Measurements from ENCODE around the gene MYO9B.
"Not testable (repeated sequence)": the region's sequence is repeated elsewhere in the genome, so short reads cannot be mapped to it uniquely, and the experiment has no call there.

MYO9B gene

DNA sequence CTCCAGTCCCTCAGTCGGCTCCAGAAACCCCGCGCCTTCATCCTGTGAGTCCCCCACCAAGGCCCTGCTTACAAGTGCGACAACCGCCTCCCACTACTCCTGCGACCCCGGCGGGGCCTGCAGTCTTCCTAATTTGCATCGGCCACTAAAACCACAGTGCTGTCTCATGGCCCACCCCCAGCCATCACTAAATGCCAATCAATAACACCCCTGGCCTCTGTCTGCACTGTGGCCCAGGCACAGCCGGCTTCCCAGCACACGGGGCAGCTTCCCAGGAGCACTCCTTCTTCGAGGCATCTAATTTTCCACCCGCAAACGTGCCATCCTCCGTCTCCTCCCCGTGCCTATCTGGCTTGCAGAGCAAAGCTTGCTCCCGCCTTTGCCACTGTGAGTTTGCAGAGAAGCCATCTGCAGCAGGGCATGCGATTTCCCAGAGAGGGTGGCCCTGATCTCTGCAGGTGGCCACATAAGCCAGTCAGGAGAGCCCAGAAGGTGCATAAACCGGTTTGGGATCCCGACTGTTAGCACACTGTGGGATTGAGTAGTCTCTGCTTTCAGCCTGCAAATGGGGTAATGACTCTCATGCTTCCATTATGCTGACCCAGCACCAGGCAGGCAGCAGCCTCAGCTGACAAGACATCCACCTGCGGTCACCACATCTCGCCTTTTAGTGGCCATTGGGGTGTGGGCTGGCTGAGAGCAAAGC lies 105.6 kb downstream of the MYO9B start:
- no peak for DNase-seq (ENCODE audit: extremely low read depth, low read depth)
- TF ChIP-seq, protein P1, sequence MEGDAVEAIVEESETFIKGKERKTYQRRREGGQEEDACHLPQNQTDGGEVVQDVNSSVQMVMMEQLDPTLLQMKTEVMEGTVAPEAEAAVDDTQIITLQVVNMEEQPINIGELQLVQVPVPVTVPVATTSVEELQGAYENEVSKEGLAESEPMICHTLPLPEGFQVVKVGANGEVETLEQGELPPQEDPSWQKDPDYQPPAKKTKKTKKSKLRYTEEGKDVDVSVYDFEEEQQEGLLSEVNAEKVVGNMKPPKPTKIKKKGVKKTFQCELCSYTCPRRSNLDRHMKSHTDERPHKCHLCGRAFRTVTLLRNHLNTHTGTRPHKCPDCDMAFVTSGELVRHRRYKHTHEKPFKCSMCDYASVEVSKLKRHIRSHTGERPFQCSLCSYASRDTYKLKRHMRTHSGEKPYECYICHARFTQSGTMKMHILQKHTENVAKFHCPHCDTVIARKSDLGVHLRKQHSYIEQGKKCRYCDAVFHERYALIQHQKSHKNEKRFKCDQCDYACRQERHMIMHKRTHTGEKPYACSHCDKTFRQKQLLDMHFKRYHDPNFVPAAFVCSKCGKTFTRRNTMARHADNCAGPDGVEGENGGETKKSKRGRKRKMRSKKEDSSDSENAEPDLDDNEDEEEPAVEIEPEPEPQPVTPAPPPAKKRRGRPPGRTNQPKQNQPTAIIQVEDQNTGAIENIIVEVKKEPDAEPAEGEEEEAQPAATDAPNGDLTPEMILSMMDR (IDR thresholded peaks at IDR 0.05; ENCODE audit: low read depth, low read length, missing control alignments), result no peak
- H3K4me3 ChIP-seq (replicated peaks; ENCODE audit: low read depth, low read length), result no peak overlapping the region

DNA sequence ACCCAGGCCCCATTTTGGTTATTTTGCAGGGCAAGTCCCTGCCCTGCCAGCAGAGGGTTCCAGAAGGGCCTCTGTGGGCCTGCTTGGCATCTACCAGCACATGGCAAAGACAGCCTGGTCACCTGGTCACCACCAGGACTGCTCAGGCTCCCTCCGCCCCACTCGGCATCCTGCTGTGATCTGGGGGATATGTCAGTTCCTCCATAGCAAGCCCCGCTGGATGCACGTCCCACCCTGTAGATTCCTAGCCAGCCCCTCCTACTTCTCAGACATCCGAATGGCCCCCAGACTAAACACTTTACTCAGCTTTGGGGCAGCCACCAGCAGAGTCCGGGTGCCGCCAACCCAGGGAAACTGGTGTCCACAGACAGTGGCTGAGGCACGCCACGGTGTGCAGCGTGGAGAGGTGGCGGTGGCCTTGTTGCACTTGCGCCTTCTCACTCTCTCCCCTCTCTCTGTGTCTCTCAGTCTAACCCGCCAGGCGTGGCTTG lies 107.7 kb downstream of the MYO9B start:
- no peak for DNase-seq (ENCODE audit: extremely low read depth, low read depth)
- TF ChIP-seq, protein P1 (IDR thresholded peaks at IDR 0.05; ENCODE audit: low read depth, low read length, missing control alignments), result no peak
- no peak overlapping the region for H3K4me3 ChIP-seq (replicated peaks; ENCODE audit: low read depth, low read length)

DNA sequence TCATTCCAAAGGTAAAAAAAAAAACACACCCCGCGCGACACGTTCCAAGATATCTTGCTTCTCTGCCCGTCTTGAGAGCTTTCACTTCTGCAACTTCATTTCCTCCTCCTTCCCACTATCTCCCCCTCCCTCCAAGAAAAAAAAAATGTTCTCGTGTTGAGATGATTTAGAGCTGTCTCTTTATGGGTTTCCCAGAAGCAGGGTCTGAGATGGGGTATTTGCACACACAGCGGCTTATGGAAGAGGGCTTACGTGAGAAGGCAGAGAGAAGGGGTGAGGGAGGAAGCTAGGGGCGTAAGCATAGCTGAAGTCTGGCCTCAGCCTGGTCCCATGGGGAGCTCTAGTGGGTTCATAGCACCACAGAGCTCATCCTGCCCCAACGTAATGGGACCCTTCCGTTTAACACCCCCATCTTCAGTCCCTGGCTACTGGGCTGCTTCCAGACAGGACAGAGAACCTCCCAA lies 108.3 kb downstream of the MYO9B start:
- no peak overlapping the region for H3K4me3 ChIP-seq (replicated peaks; ENCODE audit: low read depth, low read length)
- TF ChIP-seq, protein P1 (IDR thresholded peaks at IDR 0.05; ENCODE audit: low read depth, low read length, missing control alignments), result no peak
- no peak for DNase-seq (ENCODE audit: extremely low read depth, low read depth)

DNA sequence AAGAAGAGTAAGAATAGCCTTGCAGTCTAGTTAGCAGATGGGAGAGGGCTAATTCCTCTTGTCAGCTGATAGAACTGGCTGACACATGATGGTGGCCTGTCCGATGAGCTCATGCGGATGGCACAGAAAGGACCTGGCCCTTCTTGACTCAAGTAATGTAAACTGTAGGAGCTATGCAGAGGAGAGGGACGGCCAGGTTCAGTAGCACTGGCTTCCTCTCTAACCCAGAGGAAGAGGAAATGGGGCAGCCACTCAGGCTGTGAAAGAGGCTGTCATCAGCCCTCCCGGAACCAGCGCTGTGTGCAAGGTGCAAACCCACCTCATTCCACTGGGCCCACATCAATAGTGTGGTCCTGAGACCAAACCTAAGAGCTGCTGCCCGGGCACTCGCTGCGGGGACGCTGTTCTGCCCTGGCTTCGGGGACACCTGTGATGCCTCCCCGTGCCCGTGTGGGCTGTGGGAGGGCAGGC lies 108.8 kb downstream of the MYO9B start:
- TF ChIP-seq, protein P1 (IDR thresholded peaks at IDR 0.05; ENCODE audit: low read depth, low read length, missing control alignments), result no peak
- H3K4me3 ChIP-seq (replicated peaks; ENCODE audit: low read depth, low read length), result no peak overlapping the region
- no peak for DNase-seq (ENCODE audit: extremely low read depth, low read depth)

DNA sequence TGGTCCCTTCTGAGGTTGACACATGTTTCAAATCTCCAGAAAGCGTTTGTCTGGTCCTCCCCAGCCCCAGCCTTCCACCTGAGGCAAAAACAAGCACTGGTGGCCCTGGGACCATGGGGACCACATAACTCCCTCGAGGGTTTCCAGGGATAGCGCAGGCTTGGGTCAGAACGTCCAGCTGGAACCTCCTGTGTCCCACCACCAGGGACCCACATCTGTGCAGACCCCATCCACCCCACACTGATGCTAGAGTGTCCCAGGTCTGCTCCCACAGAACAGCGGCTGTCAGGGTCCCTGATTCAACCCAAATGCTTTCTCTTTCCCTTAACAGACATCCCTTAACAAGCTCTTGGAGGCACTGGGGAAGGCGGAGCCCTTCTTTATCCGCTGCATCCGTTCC lies 110.0 kb downstream of the MYO9B start:
- no peak overlapping the region for H3K4me3 ChIP-seq (replicated peaks; ENCODE audit: low read depth, low read length)
- DNase-seq (ENCODE audit: extremely low read depth, low read depth), result no peak
- TF ChIP-seq, protein P1 (IDR thresholded peaks at IDR 0.05; ENCODE audit: low read depth, low read length, missing control alignments), result no peak

DNA sequence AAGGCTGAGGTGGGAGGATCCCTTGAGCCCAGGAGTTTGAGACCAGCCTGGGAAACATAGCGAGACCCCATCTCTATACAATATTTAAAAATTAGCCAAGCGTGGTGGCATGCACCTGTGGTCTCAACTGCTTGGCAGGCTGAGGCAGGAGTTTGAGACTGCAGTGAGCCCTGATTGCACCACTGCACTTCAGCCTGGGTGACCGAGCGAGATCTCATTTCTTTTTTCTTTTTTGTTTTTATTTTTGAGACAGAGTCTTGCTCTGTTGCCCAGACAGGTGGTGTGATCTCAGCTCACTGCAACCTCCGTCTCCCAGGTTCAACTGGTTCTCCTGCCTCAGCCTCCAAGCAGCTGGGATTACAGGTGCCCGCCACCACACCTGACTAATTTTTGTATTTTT lies 116.2 kb downstream of the MYO9B start:
- not testable (repeated sequence) for H3K4me3 ChIP-seq (replicated peaks; ENCODE audit: low read depth, low read length); DNase-seq (ENCODE audit: extremely low read depth, low read depth)

DNA sequence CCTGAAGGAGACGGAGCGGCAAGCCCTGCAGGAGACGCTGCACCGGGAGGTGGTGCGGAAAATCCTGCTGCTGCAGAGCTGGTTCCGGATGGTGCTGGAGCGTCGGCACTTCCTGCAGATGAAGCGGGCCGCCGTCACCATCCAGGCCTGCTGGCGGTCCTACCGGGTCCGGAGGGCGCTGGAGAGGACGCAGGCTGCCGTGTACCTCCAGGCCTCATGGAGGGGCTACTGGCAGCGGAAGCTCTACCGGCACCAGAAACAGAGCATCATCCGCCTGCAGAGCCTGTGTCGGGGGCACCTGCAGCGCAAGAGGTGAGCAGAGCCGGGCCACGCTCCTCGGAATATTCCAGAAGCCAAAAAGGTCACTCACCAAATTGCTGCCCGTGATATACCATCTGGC lies 117.2 kb downstream of the MYO9B start:
- no peak for DNase-seq (ENCODE audit: extremely low read depth, low read depth)
- TF ChIP-seq, protein P1 (IDR thresholded peaks at IDR 0.05; ENCODE audit: low read depth, low read length, missing control alignments), result no peak

More for the DNA sequence above, 117.2 kb downstream of the MYO9B start:
- H3K4me3 ChIP-seq (replicated peaks; ENCODE audit: low read depth, low read length), result no peak overlapping the region
